IPS-20b (cell line): ENCODE measurements around the gene PLA2G6.

Source experiments
- H3K27ac ChIP-seq: one replicate; pipeline ENCODE4 v1.5.1; 2013; ENCODE audit warnings: low read length
- H3K27me3 ChIP-seq: 2 replicates; pipeline ENCODE4 v1.6.1; 2013; ENCODE audit warnings: mild to moderate bottlenecking, low read length, inconsistent platforms; ENCODE audit not compliant: insufficient read depth
- H3K36me3 ChIP-seq: 2 replicates; pipeline ENCODE4 v1.6.1; 2013; ENCODE audit warnings: low read depth, mild to moderate bottlenecking, inconsistent platforms, low read length, moderate library complexity; ENCODE audit not compliant: insufficient read depth
- H3K4me1 ChIP-seq: 2 replicates; pipeline ENCODE4 v1.6.1; 2013; ENCODE audit warnings: mild to moderate bottlenecking, control low read depth, inconsistent platforms, low read length, moderate library complexity; ENCODE audit not compliant: insufficient read depth
- H3K4me3 ChIP-seq: 2 replicates; pipeline ENCODE4 v1.5.1; 2013; ENCODE audit warnings: mild to moderate bottlenecking, low read length, inconsistent platforms
- H3K9ac ChIP-seq: 2 replicates; pipeline ENCODE4 v1.6.1; 2013; ENCODE audit warnings: low read depth, mild to moderate bottlenecking, inconsistent platforms, low read length, moderate library complexity
- H3K9me3 ChIP-seq: 2 replicates; pipeline ENCODE4 v1.6.1; 2013; ENCODE audit warnings: mild to moderate bottlenecking, low read depth, low read length, inconsistent platforms; ENCODE audit not compliant: insufficient read depth

The PLA2G6 gene

GRCh38 chr22:38208551-38208968 is 26.9 kb upstream of the PLA2G6 start:
- Histone ChIP-seq H3K4me3 (no peak overlapping the region), H3K36me3 (no peaks in the 10 kb centered on the region), H3K27me3 (peaks cover 14% of the 10 kb centered on the region), H3K4me1 (no peaks in the 10 kb centered on the region), H3K27ac (no peak overlapping the region), H3K9ac (no peak overlapping the region), H3K9me3 (no peaks in the 10 kb centered on the region)

- H3K27me3 ChIP-seq, result peaks cover 14% of the 10 kb centered on the region
- H3K27ac ChIP-seq, result no peak overlapping the region
- H3K4me3 ChIP-seq, result no peak overlapping the region
- H3K4me1 ChIP-seq, result peaks cover 3% of the 10 kb centered on the region; the same call in 1 of the 2 replicates
- no peaks in the 10 kb centered on the region for H3K36me3 ChIP-seq
- no peak overlapping the region for H3K9ac ChIP-seq
- H3K9me3 ChIP-seq, result no peaks in the 10 kb centered on the region
These were observed 26.3 kb upstream of the PLA2G6 start for GRCh38 chr22:38207898-38208432.

GRCh38 chr22:38205261-38206128 is 23.9 kb upstream of the PLA2G6 start:
- Histone ChIP-seq H3K4me3 (no peak overlapping the region), H3K27ac (no peak overlapping the region), H3K36me3 (no peaks in the 10 kb centered on the region), H3K4me1 (peaks cover 4% of the 10 kb centered on the region; the same call in 1 of the 2 replicates), H3K27me3 (peaks cover 30% of the 10 kb centered on the region), H3K9ac (no peak overlapping the region), H3K9me3 (no peaks in the 10 kb centered on the region)

- Histone ChIP-seq H3K9ac (no peak overlapping the region), H3K4me3 (no peak overlapping the region), H3K27ac (no peak overlapping the region)
These were observed 23.2 kb upstream of the PLA2G6 start for GRCh38 chr22:38204784-38205183.

GRCh38 chr22:38203855-38204514 is 22.4 kb upstream of the PLA2G6 start:
- no peaks in the 10 kb centered on the region for H3K36me3 ChIP-seq
- peaks cover 4% of the 10 kb centered on the region; the same call in 1 of the 2 replicates for H3K4me1 ChIP-seq
- no peak overlapping the region for H3K9ac ChIP-seq
- peaks cover 30% of the 10 kb centered on the region for H3K27me3 ChIP-seq
- H3K27ac ChIP-seq, result no peak overlapping the region
- H3K9me3 ChIP-seq, result no peaks in the 10 kb centered on the region
- H3K4me3 ChIP-seq, result no peak overlapping the region

More at GRCh38 chr22:38204784-38205183, 23.2 kb upstream of the PLA2G6 start:
- Histone ChIP-seq H3K27me3 (peaks cover 30% of the 10 kb centered on the region), H3K9me3 (no peaks in the 10 kb centered on the region), H3K36me3 (no peaks in the 10 kb centered on the region), H3K4me1 (peaks cover 4% of the 10 kb centered on the region; the same call in 1 of the 2 replicates)

- H3K9me3 ChIP-seq, result no peaks in the 10 kb centered on the region
These were observed 21.6 kb upstream of the PLA2G6 start for GRCh38 chr22:38203090-38203810.

GRCh38 chr22:38202437-38203089 is 20.9 kb upstream of the PLA2G6 start:
- H3K36me3 ChIP-seq, result no peaks in the 10 kb centered on the region
- H3K9me3 ChIP-seq, result no peaks in the 10 kb centered on the region
- H3K27me3 ChIP-seq, result peaks cover 30% of the 10 kb centered on the region
- peak overlapping the region; percentile 86 for H3K4me3 ChIP-seq
- H3K27ac ChIP-seq, result no peak overlapping the region
- peak overlapping the region; percentile 75; the same call in 1 of the 2 replicates for H3K9ac ChIP-seq
- H3K4me1 ChIP-seq, result peaks cover 4% of the 10 kb centered on the region; the same call in 1 of the 2 replicates

More at GRCh38 chr22:38203090-38203810, 21.6 kb upstream of the PLA2G6 start:
- peak overlapping the region; percentile 86 for H3K4me3 ChIP-seq
- H3K27ac ChIP-seq, result no peak overlapping the region
- H3K9ac ChIP-seq, result peak overlapping the region; percentile 75; the same call in 1 of the 2 replicates
- H3K27me3 ChIP-seq, result peaks cover 30% of the 10 kb centered on the region
- no peaks in the 10 kb centered on the region for H3K36me3 ChIP-seq
- H3K4me1 ChIP-seq, result peaks cover 4% of the 10 kb centered on the region; the same call in 1 of the 2 replicates

- Histone ChIP-seq H3K4me3 (peak within 1 kb of the TSS; percentile 86), H3K9ac (peak within 1 kb of the TSS; percentile 75; the same call in 1 of the 2 replicates), H3K27me3 (peaks cover 30% of the 10 kb centered on the region), H3K9me3 (no peaks in the 10 kb centered on the region), H3K36me3 (no peaks in the 10 kb centered on the region), H3K27ac (no peak within 1 kb of the TSS), H3K4me1 (peaks cover 4% of the 10 kb centered on the region; the same call in 1 of the 2 replicates)
These were observed 20.2 kb upstream of the PLA2G6 start, which contains the start of gene MAFF for GRCh38 chr22:38201711-38202436. TSS of gene MAFF (plus strand) at chr22:38201994. CDS start at chr22:38213854, 11,860 bp downstream.

GRCh38 chr22:38201371-38201710 is 19.7 kb upstream of the PLA2G6 start:
- Histone ChIP-seq H3K4me1 (peaks cover 4% of the 10 kb centered on the region; the same call in 1 of the 2 replicates), H3K27ac (no peak overlapping the region), H3K9me3 (no peaks in the 10 kb centered on the region), H3K36me3 (no peaks in the 10 kb centered on the region), H3K4me3 (peak overlapping the region; percentile 68), H3K27me3 (peaks cover 30% of the 10 kb centered on the region), H3K9ac (peak overlapping the region; percentile 37; the same call in 1 of the 2 replicates)

GRCh38 chr22:38199826-38200559 is 18.4 kb upstream of the PLA2G6 start:
- Histone ChIP-seq H3K27me3 (peaks cover 30% of the 10 kb centered on the region), H3K4me3 (no peak overlapping the region), H3K36me3 (no peaks in the 10 kb centered on the region), H3K9ac (no peak overlapping the region), H3K9me3 (no peaks in the 10 kb centered on the region), H3K27ac (no peak overlapping the region), H3K4me1 (peaks cover 4% of the 10 kb centered on the region; the same call in 1 of the 2 replicates)
